Stimulated activated CD4-positive, alpha-beta T cell treated with anti-CD3 and anti-CD28 coated beads, Interleukin-4, amount 100 ng/mL, for 24 hours (primary cell): ENCODE measurements around the gene SAPCD2.
"Not testable (repeated sequence)": the region's sequence is repeated elsewhere in the genome, so short reads cannot be mapped to it uniquely, and the experiment has no call there.

Experiments used
- DNase-seq: peaks from one replicate; pipeline ENCODE4 v3.0.0-alpha.2; 2020

Gene SAPCD2

DNA sequence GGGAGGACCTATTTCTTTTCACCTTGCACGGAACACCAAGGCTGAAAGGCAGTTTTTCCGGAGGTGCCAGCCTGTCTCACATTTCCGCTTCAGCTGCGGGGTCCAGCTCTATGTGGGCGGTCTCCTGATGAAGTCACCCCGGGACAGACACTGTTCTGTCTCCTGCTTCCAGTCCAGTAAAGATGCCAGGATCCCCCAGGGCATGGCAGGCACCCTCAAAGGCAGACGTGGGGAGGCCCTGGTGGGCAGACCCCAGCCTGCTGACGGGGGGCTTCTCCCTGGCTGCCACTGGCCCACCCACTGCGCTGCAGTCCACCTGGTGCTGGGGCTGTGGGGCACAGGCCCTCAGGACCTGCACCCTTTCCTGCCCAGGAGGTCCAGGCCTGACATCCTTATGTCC is 7.6 kb downstream of the SAPCD2 start:
- not testable (repeated sequence) for DNase-seq

- no peak for DNase-seq
These were observed 8.0 kb downstream of the SAPCD2 start for GRCh38 chr9:137062384-137062783.

DNA sequence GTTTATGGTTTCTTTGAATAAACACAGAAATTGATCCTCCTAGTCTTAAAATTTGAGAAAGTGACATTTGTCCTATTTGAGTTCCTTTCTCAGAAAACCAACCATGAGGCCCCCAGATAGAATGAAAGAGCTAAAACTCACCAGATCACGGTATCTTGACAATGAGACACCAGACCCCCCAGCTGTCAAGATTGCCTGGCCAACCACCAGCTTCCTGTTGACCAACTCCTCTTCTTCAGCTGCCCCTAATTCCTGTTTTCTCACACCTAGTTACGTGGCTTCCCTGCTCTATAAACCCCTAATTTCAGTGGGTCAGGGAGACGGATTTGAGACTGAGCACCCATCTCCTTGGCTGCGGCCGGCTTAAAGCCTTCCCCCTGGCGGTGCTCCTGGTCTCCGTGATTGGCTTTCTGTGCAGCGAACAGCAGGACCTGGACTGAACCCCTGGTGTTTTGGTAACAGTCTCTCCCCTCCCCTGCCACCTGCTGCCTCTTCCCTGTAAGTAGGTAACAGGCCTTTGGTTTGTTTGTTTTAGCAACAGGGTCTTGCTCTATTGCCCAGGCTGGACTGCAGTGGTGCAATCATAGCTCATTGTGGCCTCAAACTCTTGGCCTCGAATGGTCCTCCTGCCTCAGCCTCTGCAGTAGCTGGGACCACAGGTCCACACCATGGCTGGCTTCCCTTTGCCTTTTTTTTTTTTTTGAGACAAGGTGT is 11.7 kb downstream of the SAPCD2 start:
- no peak for DNase-seq

DNA sequence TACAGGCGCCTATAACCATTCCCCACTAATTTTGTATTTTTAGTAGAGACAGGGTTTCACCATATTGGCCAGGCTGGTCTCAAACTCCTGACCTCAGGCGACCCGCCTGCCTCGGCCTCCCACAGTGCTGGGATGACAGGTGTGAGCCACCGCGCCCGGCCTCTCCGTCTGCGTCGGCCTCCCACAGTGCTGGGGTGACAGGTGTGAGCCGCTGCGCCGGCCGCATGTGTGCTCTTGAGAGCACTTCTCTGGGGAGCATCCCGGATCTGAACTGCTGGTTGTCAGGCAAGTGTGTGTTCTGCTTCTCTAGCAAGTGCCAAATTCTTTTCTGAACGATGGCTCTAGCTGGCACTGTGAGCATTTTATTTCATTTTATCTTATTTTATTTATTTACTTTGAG is 12.8 kb downstream of the SAPCD2 start:
- DNase-seq = no peak

DNA sequence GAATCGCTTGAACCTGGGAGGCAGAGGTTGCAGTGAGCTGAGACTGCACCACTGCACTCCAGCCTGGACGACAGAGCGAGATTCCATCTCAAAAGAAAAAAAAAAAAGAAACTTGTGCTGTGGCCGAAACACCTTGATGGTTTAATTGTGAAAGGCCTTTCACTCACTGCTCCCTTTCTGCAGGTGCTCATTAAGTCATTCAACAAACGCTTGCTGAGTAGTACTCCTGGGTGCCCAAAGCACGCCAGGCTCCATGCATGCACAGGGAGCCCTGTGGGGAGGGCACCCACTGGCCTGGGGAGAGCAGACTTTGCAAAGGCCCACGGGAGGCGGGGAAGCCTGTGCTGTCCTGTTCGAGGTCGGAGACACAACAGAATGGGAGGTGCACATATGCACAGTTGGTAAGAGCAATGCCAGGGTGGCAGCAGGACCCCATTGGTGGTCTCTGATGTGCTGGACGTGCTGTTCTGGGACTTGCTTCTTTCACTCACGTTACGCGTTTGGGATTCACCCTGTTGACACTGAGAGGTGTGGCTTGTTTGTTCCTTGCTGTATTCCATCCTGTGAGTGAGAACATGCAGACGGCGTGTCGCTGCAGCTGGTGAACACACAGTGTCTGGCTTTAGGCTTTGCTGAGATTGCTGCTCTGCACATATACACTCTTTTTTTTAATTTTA is 13.5 kb downstream of the SAPCD2 start:
- DNase-seq = no peak

- DNase-seq = no peak
These were observed 14.7 kb downstream of the SAPCD2 start for GRCh38 chr9:137055385-137056364.

DNA sequence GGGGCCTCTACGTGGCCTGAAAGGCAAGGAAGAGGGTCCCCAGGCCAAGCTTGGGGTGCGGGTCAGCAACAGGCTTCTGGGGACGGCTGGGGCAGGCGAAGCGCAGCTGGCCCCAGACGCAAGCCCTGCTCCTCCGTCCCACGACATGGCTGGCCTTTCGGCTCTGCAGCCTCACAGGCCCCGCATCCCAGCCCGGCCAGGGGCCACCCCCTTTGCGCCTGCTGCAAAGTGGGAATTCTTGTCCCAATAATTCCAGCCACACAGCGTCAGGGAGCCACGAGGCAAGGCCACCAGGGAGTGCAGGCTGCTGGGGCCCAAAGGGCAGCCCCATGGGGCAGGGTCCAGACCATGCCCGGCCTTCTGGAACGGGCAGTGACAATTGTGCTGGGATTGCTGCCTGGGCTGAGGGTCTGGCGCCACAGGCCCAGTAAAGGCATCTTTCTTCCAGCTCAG is 15.4 kb downstream of the SAPCD2 start:
- DNase-seq = no peak

- DNase-seq = no peak
These were observed 16.1 kb downstream of the SAPCD2 start, which contains the start of gene ENTPD2 for GRCh38 chr9:137053944-137054931. Gene ENTPD2 (minus strand): TSS chr9:137054061. CDS start chr9:137053997, 64 bp downstream.

DNA sequence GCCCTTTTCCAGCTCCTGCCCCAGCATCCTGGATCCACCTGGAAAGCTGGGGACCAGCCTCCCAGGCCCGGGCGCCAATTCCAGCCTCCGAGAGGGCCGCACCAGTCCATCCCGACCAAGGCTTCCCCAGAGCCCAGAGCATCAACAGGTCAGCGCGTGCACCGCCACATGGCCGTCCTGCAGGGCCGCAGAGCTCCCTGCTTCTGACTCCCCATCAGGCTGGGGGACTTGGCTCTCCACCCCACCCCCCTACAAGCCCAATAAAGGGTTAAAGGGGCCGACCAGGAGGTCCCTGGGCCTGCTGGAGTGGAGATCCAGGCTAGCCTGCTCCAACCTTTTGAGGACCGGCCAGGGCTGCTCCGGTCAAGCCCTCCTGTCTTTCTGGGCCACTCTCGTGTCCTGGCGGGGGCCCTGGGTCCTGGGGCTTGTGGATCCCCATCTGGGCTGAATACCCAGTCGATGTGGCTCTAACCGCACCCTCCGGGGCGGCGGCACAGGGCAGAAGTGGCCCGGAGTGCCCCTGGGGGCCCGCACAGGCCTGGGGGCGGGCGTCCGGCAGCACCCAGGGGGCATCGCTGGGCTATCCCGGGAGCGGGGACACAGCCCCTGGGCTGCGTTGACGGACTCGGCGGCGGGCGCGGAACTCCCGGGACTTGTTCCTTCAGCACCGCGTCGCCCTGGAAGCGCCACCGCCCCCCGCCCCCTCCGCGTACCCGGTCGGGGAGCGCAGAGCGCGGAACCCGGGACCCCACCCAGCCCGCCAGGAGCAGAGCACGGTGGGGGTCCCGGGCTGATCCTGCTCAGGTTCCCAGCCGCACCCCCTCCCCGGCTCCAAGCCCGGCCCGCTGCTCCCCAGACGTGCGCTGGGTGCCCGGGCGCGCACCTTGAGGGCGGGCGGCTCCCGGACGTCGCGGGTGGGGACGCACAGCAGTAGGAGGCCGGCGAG is 17.1 kb downstream of the SAPCD2 start:
- no peak for DNase-seq

- no peak for DNase-seq
These were observed 18.1 kb downstream of the SAPCD2 start for GRCh38 chr9:137052293-137052692.

- no peak for DNase-seq
These were observed 19.1 kb downstream of the SAPCD2 start for GRCh38 chr9:137051145-137051724.

DNA sequence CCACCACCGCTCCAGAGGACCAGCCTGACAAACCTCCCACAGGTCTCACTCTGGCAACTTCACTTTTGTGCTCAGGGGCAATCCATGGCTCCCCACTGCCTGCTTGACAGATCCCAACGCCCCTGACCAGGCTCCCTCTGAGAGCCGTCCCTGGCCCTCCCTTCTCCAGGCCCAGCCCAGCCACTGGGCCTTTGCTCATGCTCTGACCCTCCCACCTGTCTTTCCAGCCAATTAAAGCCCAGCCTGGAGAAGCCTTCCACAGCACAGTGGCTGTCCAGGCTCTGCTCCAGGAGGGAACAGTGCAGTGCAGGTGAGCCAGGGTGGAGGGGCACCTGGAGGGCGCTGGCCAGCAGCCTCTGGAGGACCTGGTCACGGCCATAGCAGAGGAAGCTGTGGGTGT is 19.8 kb downstream of the SAPCD2 start:
- no peak for DNase-seq

DNA sequence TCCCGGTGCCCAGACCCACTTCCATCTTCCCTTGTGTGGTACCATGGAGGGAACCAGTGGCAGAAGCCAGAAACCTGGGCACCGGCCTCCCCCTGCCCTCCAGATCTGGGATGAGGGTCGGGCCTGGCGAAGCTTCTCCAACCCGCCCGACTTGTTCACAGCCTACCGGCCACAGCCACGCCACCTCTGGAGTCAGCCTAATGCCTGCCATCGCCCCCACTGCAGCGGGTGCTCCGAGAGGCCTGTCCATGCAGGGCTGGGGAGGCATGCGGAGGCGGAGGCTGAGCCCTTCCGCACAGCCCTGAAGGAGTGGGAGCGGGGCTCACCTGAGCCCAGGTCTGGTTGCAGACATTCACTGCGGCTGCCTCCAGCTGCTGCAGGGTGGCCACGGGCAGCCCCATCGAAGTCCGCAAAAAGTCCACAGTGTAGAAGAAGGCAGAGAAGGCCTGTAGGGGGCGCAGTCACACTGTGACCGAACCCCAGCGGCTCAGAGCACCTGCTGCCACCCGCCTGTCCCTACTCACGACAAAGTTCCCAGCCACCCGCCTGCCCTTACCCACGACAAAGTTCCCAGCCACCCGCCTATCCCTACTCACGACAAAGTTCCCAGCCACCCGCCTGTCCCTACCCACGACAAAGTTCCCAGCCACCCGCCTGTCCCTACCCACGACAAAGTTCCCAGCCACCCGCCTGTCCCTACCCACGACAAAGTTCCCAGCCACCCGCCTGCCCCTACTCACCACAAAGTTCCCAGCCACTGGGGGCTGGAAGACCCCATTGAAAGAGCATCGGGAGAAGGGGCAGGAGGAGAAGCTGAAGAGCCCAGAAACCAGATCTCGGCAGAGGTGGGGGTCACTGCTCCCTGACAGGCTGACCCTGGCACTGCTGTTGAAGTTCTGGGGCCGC is 20.6 kb downstream of the SAPCD2 start:
- peak; percentile 49 for DNase-seq

DNA sequence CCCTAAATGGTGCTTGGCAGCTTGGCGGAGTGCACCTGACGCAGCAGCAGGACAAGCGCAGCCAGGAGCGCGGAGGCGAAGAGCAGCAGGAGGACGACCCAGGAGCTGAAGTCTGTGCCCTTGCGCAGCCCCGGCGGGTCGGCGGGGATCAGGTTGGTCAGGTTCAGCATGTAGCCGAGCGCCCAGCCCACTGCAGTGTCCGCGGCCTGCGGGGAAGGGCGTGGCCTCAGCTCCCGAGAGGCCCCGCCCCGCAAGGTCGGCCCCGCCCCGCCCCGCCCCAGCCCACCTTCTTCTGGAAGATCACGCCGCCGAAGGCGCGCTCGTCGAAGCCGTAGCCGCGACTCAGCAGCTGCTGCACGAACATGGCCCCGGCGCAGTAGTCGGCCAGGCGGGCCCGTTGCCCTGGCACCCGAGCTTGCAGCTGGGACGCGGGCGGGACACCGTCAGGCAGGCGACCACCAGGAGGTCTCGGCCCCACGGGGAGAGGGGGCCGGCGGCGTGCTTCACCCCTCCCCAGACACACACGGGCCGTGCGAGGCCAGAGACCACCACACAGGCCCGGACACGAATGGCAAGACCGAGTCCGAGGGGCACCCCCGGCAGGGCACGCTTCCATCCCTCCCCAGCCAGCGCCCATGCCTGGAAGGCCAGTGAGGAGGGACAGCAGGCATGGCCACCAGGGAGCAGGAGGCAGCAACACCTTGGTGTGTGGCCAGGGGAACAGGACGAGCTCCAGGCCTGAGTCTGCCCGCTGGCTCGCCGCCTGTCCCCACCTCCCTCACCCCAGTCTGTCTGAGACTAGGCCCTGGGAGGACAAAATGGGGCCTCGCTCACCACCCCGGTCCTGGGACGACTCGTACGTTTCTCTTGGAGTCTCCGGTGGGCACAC is 21.5 kb downstream of the SAPCD2 start:
- no peak for DNase-seq

GRCh38 chr9:137046088-137046787 is 24.1 kb downstream of the SAPCD2 start, which contains the start of gene NPDC1:
Gene NPDC1 (minus strand): TSS chr9:137046177. CDS start chr9:137045989, 188 bp downstream.
- peak; percentile 85 for DNase-seq

- DNase-seq = no peak
These were observed 24.9 kb downstream of the SAPCD2 start for GRCh38 chr9:137045294-137046087.
